ENCODE measurements around the gene TBC1D3H.
"Not testable (repeated sequence)": the region's sequence is repeated elsewhere in the genome, so short reads cannot be mapped to it uniquely, and the experiment has no call there.

TBC1D3H gene

GRCh38 chr17:36388385-36389245 is at the start of gene TBC1D3H:
Gene TBC1D3H, minus strand, starts transcription at chr17:36388435. Its CDS starts 1,540 bp downstream, at chr17:36386895.
- not testable (repeated sequence) for DNase-seq

GRCh38 chr17:36428891-36429290 is 40.7 kb upstream of the TBC1D3H start:
- DNase-seq = not testable (repeated sequence)

- DNase-seq = not testable (repeated sequence)
Observed at GRCh38 chr17:36415180-36415941, 27.1 kb upstream of the TBC1D3H start.

GRCh38 chr17:36390943-36391645 is 2.9 kb upstream of the TBC1D3H start:
- DNase-seq = not testable (repeated sequence)

- not testable (repeated sequence) for DNase-seq
Observed at GRCh38 chr17:36375938-36376337, 12.3 kb downstream of the TBC1D3H start.

- DNase-seq = not testable (repeated sequence)
Observed at GRCh38 chr17:36362496-36362895, 25.7 kb downstream of the TBC1D3H start.

Data from NCI-H1436 (cell line).